ENCODE results near the gene ROBO4.

ROBO4 gene

DNA sequence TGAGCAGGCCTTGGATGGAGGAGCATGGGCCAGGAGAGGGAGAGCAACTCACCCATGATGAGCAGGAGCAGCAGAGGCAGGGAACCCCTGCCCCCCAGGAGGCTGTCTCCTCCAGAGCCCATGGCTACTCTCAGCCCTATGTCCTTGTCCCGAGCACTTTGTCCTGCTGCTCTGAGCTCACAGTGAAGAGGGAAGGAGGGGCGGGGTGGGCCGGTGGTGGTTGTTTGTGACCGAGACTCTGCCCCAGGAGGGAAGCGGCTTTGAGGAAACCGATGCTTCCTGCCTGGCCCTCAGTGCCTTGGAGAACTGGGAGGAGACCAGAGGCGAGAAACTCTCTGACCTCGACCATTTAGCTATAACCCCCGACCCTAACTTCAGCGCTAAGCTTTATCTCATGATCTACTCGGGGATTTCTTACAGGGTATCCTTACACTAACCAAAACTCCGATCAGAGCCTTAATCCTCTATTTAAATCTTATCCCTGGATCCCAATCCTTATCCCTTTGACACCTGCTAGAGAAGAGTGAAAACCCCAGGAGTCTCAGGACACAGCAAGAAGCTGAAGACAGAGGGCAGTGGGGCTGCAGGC is at the start of gene ROBO4:
ROBO4 (minus strand) TSS at position 192 of the 589 bp plus-strand sequence; CDS start at position 122, 70 bp downstream.
- no peak for DNase-seq

DNA sequence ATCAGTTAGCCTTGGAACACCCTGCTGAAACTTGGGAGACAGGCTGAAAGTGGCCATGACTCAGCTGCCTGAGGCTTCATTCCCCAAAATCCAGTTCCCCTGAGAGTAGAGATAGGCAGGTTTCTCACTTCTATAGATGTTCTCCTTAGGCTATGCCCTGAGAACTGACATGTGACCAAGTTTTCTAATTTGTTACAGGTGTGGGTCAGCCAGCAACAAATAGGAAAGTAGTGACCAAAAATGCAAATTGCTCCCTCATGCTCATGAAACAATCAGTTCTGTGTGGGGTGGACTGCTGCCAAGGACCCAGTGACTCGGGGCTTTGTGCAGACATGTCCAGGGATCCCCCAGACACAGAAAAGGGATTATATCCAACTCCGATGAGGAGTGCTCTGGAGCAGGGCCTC is 49.1 kb upstream of the ROBO4 start:
- no peak for DNase-seq

DNA sequence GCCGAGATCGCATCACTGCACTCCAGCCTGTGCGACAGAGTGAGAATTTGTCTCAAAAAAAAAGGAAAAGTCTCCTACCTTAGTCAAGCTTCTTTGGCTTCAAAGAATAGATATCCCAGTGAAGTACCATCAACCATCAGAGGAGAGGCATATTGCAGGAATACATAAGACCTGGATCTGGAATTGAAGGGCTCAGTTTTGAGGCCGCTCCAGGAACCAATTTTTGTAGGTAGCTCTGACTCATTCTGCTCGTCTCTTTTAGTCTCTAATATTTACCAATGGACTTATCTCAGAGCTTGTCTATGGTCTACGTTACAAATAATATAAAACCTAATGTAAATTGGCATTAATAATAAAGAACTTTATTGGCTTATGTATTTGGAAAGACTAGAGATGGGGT is 48.2 kb upstream of the ROBO4 start:
- DNase-seq: no peak

- DNase-seq: no peak
Measured at GRCh38 chr11:124944565-124944964, 46.9 kb upstream of the ROBO4 start.

GRCh38 chr11:124943741-124944140 is 46.1 kb upstream of the ROBO4 start:
- DNase-seq: no peak

GRCh38 chr11:124943254-124943616 is 45.6 kb upstream of the ROBO4 start:
- no peak for DNase-seq

DNA sequence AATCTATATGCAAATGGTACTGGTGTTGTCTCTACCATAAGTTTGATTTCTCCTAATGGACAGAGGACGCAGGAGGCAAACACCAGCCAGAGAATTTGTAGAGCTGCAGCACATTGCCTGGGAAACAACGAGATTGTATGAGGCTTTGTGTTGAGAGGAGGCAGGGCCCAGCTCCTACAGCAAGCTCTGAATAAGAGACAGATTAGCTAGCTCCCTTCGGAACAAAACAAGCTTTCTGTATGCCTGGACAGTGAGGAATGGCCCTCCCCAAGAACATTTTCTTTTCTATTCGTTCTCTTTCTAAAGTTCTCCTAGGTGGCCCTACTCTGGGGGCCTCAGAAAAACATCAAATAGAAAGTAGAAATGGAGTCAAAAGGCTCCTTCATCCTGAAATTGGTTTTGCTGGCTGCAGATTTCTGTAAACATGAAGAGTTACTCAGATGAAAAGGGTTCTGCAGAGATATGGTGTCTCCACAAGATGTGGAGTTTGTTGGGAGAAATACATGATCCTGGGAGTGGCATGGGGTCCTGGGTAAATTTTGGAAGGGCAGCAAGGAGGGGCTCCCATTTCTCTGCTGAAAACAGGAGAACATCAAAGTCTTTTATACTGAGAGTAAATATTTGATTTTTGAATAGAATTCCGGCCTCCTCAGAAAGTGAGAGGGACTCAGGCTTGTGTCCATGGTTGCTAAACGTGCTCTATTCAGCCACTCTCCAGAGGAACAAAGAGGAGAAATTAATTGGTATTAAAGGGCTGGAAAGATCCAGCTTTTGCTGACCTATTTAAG is 45.0 kb upstream of the ROBO4 start:
- DNase-seq: no peak

DNA sequence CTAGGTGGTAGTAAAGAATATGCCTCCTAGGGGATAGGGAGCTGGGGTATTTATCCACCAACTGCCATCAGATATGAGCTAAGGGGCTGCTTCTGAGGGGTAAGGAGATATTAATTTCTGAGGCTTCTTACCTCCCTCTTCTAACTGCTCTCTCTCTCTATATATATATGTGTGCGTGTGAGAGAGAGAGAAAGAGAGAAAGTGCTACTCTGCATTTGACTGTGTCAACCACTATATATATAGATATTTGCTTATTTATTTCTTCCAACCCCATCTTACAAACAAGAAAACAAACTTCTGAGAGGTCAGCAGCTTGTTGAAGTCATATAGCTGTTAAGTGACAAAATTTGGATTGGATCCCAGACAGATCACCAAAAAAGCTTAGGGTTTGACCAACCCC is 44.0 kb upstream of the ROBO4 start:
- DNase-seq: no peak

- DNase-seq: no peak
Measured at GRCh38 chr11:124938970-124939369, 41.3 kb upstream of the ROBO4 start.

GRCh38 chr11:124938206-124938765 is 40.6 kb upstream of the ROBO4 start:
- DNase-seq: no peak

DNA sequence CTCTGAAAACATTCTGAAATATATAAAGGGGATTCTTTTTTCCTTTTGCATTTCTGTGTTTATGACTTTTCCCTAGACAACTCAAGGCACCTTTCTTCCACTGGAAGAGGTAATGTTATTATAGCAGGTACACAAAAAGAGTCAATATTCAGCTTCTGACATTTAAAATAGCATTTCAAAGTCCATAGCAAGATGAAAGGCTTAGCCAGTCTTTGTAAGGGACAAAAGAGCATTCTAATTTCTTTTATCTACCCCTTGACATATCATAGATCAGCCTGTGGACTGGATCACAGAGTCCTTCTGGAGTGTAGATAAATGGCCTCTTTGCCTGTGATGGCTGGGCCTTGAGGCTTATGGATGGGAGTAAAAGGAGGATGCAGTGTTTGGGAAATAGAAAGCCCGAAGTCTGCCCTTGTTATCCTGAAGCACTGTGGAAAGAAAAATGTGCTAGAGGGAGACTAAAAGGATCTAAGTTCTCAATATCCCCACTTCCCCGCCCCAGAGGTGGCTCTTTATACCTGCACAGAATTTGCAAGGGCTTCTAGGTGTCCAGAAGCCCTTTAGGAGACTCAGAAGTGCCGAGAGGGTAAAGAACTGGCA is 39.8 kb upstream of the ROBO4 start:
- DNase-seq: no peak

GRCh38 chr11:124935548-124936514 is 38.2 kb upstream of the ROBO4 start, which contains the start of gene HEPACAM:
HEPACAM (minus strand) TSS chr11:124936047; CDS start chr11:124936006, 41 bp downstream.
- no peak for DNase-seq

- DNase-seq: no peak
Measured at GRCh38 chr11:124934862-124935547, 37.3 kb upstream of the ROBO4 start.

DNA sequence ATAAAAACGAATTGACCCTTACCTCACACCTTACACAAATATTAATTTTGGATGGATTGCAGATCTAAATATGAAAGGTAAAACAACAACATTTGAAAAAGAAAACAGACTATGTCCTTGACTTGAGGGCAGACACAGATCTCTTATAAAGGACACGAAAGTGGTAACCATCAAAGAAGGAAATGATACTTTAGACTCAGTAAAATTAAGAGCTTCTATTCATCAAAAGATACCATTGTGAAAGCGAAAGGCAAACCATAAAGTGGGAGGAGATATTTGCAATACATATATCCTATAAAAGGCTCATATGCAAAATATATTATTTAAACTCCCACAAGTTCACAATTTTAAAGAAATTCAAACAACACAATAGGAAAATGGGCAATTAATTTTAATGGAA is 33.1 kb upstream of the ROBO4 start:
- no peak for DNase-seq

DNA sequence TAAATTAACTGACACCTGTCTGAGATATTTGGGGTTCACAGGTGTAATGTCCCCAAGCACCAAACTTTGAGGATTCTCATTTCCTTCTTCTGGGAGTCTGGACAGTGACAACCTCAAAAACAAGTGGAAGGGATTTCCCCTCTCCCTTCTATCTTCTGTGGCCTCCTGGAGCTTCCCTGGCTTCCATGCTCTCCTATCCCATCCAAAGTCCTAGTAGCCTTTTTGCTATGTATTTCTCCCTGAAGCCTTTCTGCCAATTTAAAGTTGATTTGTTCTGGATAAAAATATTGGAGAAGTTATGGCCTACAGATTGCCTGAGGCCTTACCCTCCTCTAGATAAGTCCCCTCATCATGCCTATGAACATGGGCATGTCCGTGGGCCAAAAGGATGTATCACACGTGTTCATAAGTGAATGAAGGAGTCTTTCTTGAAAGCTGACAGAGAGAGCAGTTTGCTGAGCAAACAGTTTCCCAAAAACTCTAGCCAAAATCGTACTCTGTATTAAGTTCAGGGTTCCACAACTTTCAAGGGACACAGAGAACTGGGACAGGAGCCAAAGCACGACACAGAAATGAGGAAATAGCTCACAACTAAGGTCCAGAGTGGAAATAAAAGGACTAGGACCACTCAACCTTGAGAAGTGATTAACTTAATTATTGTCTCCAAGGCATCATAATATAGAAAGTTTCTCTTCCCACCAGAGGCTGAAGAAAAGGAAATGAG is 31.4 kb upstream of the ROBO4 start:
- no peak for DNase-seq

GRCh38 chr11:124923296-124923695 is 25.6 kb upstream of the ROBO4 start:
- no peak for DNase-seq

GRCh38 chr11:124922831-124923230 is 25.2 kb upstream of the ROBO4 start:
- no peak for DNase-seq

- DNase-seq: peak; percentile 62 to 65
Measured at GRCh38 chr11:124920870-124921609, 23.4 kb upstream of the ROBO4 start.

GRCh38 chr11:124920356-124920755 is 22.7 kb upstream of the ROBO4 start:
- DNase-seq: no peak

- no peak for DNase-seq
Measured at GRCh38 chr11:124919898-124920297, 22.2 kb upstream of the ROBO4 start.

- DNase-seq: no peak
Measured at GRCh38 chr11:124918950-124919349, 21.3 kb upstream of the ROBO4 start, which contains the start of gene HEPN1. HEPN1 (plus strand) TSS chr11:124919250.
